Astrocyte (in vitro differentiated cells and primary cell): ENCODE measurements around the gene ZSCAN10. TPM values are rescaled to one million over a fixed set of nuclear protein-coding genes. Genes with fewer than 3 reads are reported as not detected.

ENCODE experiments used
- DNase-seq: peaks from one replicate; pipeline ENCODE4 v3.0.0-alpha.2; 2010; ENCODE audit warnings: low read depth
- FAIRE-seq: peaks from 2 replicates; lab custom pipeline; 2011; peaks lifted over from hg19 to GRCh38; lab: Jason Lieb, UNC
- H2AFZ ChIP-seq: 2 replicates; pipeline ENCODE4 v1.6.0; 2012; ENCODE audit warnings: low read depth, low read length, inconsistent platforms
- H3K27ac ChIP-seq: 2 replicates; pipeline ENCODE4 v1.5.1; 2011; ENCODE audit warnings: low read depth, low read length, inconsistent platforms
- H3K27me3 ChIP-seq: 2 replicates; pipeline ENCODE4 v1.6.0; 2011; ENCODE audit warnings: low read length, inconsistent platforms; ENCODE audit not compliant: insufficient read depth
- H3K36me3 ChIP-seq: 2 replicates; pipeline ENCODE4 v1.5.1; 2011; ENCODE audit warnings: low read length, inconsistent platforms; ENCODE audit not compliant: insufficient read depth
- H3K4me1 ChIP-seq: 2 replicates; pipeline ENCODE4 v1.5.1; 2011; ENCODE audit warnings: low read length, inconsistent platforms; ENCODE audit not compliant: insufficient read depth
- H3K4me2 ChIP-seq: 2 replicates; pipeline ENCODE4 v1.6.0; 2012; ENCODE audit warnings: low read length, inconsistent platforms
- H3K4me3 ChIP-seq: 2 replicates; pipeline ENCODE4 v1.5.1; 2011; ENCODE audit warnings: low read depth, mild to moderate bottlenecking, low read length, inconsistent platforms; ENCODE audit not compliant: insufficient read depth
- H3K79me2 ChIP-seq: 2 replicates; pipeline ENCODE4 v1.6.0; 2012; ENCODE audit warnings: mild to moderate bottlenecking, low read length, inconsistent platforms; ENCODE audit not compliant: insufficient read depth
- H3K9ac ChIP-seq: 2 replicates; pipeline ENCODE4 v1.6.0; 2012; ENCODE audit warnings: mild to moderate bottlenecking, low read length, inconsistent platforms
- H3K9me3 ChIP-seq: 2 replicates; pipeline ENCODE4 v1.5.1; 2012; ENCODE audit warnings: low read depth, mild to moderate bottlenecking, low read length, inconsistent platforms; ENCODE audit not compliant: insufficient read depth
- H4K20me1 ChIP-seq: 2 replicates; pipeline ENCODE4 v1.6.0; 2012; ENCODE audit warnings: low read length, inconsistent platforms; ENCODE audit not compliant: insufficient read depth
- H3K27ac Mint-ChIP-seq: one replicate; pipeline ENCODE4 v1.8.0; 2021; ENCODE audit warnings: mild to moderate bottlenecking, mixed read lengths; ENCODE audit not compliant: unreplicated experiment
- H3K27me3 Mint-ChIP-seq: one replicate; pipeline ENCODE4 v1.8.0; 2021; ENCODE audit warnings: low read depth, mixed read lengths; ENCODE audit not compliant: unreplicated experiment
- H3K36me3 Mint-ChIP-seq: one replicate; pipeline ENCODE4 v1.8.0; 2021; ENCODE audit warnings: low read depth, mixed read lengths; ENCODE audit not compliant: unreplicated experiment
- H3K4me1 Mint-ChIP-seq: one replicate; pipeline ENCODE4 v1.8.0; 2021; ENCODE audit warnings: low read depth, mixed read lengths; ENCODE audit not compliant: unreplicated experiment
- H3K4me3 Mint-ChIP-seq: one replicate; pipeline ENCODE4 v1.8.0; 2021; ENCODE audit warnings: mild to moderate bottlenecking, moderate library complexity, mixed read lengths; ENCODE audit not compliant: unreplicated experiment
- H3K9me3 Mint-ChIP-seq: one replicate; pipeline ENCODE4 v1.8.0; 2021; ENCODE audit warnings: mild to moderate bottlenecking, mixed read lengths; ENCODE audit not compliant: unreplicated experiment
- EZH2 ChIP-seq: IDR thresholded peaks from 2 replicates; pipeline ENCODE4 v1.6.1; 2012; ENCODE audit warnings: mild to moderate bottlenecking, low read length, inconsistent platforms; ENCODE audit not compliant: insufficient read depth
- total RNA-seq: library from RNA; stranded (reverse); gene quantifications from 2 replicates; pipeline ENCODE4 v1.2.1, GENCODE V29; 2021
- TF ChIP-seq, protein P1 (sequence below): IDR thresholded peaks from 2 replicates; pipeline ENCODE4 v1.5.1; 2011; ENCODE audit warnings: low read depth, mild to moderate bottlenecking, inconsistent platforms, low read length, moderate library complexity; ENCODE audit not compliant: insufficient read depth

Gene ZSCAN10
- total RNA-seq, 1 donor from 2014 or later: 0.25 TPM

DNA sequence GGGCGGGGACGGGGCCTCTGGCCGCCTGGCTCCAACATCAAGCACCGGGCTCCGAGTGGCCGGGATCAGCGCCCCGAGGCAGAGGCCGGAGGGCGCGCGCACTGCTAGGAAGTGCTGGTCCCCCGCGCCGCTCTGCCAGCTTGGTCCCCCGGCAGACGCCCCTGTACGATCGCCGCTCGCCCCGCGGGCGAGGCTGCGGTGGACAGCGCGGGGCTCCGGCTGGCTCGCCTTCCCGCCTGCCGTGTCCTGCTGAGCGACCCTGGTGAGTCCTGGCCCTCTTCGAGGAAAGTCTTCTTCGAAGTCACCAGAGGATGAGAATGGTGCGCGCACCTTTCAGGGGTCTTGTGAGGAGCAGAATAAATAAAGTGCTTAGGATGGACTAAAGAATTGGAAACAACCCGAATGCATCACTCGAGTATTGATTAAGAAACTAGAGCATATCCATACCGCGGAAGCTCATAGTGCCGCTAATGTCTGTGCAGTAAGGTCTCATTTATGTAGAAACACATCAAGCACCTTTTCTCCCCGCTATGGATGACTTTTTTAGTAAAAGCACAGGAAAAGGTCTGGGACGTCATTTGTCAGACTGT is 36.1 kb upstream of the ZSCAN10 start:
- DNase-seq (no peak), FAIRE-seq (no peak)
- Histone ChIP-seq H3K79me2 (peaks cover 50% of the 10 kb centered on the region), H3K27ac (peak overlapping the region; percentile 69), H3K36me3 (peaks cover 3% of the 10 kb centered on the region), H4K20me1 (peaks cover 3% of the 10 kb centered on the region), H2AFZ (peak overlapping the region; percentile 74), H3K4me3 (peak overlapping the region; percentile 83), H3K4me1 (peaks cover 6% of the 10 kb centered on the region), H3K9me3 (no peaks in the 10 kb centered on the region), H3K27me3 (no peaks in the 10 kb centered on the region), H3K9ac (peak overlapping the region; percentile 93), H3K4me2 (peak overlapping the region; percentile 89)
- H3K36me3 Mint-ChIP-seq: peaks cover 10% of the 10 kb centered on the region
- H3K27ac Mint-ChIP-seq: peak overlapping the region; percentile 62
- H3K4me3 Mint-ChIP-seq: peak overlapping the region; percentile 94
- no peaks in the 10 kb centered on the region for H3K27me3 Mint-ChIP-seq
- peaks cover 9% of the 10 kb centered on the region for H3K4me1 Mint-ChIP-seq
- no peaks in the 10 kb centered on the region for H3K9me3 Mint-ChIP-seq
- TF ChIP-seq, protein P1, sequence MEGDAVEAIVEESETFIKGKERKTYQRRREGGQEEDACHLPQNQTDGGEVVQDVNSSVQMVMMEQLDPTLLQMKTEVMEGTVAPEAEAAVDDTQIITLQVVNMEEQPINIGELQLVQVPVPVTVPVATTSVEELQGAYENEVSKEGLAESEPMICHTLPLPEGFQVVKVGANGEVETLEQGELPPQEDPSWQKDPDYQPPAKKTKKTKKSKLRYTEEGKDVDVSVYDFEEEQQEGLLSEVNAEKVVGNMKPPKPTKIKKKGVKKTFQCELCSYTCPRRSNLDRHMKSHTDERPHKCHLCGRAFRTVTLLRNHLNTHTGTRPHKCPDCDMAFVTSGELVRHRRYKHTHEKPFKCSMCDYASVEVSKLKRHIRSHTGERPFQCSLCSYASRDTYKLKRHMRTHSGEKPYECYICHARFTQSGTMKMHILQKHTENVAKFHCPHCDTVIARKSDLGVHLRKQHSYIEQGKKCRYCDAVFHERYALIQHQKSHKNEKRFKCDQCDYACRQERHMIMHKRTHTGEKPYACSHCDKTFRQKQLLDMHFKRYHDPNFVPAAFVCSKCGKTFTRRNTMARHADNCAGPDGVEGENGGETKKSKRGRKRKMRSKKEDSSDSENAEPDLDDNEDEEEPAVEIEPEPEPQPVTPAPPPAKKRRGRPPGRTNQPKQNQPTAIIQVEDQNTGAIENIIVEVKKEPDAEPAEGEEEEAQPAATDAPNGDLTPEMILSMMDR: no peak

DNA sequence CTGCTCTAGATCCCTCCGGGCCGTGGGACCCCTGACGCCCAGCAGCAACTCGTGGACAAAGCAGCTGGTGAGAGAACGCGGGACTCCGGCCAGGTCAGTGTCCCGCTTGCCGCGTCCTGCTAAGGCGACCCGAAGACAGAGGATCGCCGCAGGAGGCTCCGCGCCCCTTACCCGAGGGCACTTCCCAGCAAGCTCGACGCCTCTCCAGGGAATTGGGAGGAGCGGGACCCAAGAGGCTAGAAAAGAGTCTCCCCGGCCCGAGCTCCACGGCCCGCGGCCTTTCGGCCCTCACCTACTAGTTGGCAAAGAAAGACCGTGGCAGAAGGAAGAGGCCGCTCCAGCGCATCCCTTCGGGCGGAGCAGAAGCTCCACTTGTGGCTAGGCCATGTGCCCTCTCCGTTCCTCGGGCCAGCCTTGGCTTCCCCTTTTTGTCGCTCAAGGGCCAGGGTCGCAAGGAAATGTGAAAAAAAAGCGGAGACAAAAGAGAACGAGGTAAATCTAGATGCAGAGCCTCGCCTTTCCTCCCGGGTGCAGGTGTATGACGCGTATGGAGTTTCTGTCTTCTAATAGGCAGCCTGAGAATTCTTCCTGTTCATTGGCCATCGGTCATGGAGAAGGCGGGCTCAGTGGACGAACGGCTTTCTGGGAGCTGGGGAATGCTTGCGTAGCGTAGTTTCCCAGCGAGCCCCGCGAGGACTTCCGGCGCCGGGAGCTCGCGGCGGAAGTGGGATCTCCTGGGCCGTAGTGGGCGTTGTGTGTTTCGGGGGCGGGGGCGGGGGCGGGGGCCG is 35.4 kb upstream of the ZSCAN10 start, which contains the start of gene ZNF213:
Gene ZNF213 (plus strand): TSS at position 692 of the 788 bp plus-strand sequence. CDS start 2,252 bp downstream, outside the sequence.
- H3K9me3 Mint-ChIP-seq: no peaks in the 10 kb centered on the region
- H3K4me1 Mint-ChIP-seq: peaks cover 5% of the 10 kb centered on the region
- H3K4me3 Mint-ChIP-seq: peak within 1 kb of the TSS; percentile 97
- Histone ChIP-seq H3K4me2 (peak within 1 kb of the TSS; percentile 98), H3K9ac (peak within 1 kb of the TSS; percentile 99), H4K20me1 (peaks cover 3% of the 10 kb centered on the region), H3K79me2 (peaks cover 50% of the 10 kb centered on the region), H3K27me3 (no peaks in the 10 kb centered on the region), H3K4me3 (peak within 1 kb of the TSS; percentile 99), H3K36me3 (peaks cover 3% of the 10 kb centered on the region), H3K27ac (peak within 1 kb of the TSS; percentile 96), H2AFZ (peak within 1 kb of the TSS; percentile 92), H3K4me1 (peaks cover 11% of the 10 kb centered on the region), H3K9me3 (no peaks in the 10 kb centered on the region)
- FAIRE-seq (peak; percentile 84), DNase-seq (peak; percentile 95)
- peaks cover 8% of the 10 kb centered on the region for H3K36me3 Mint-ChIP-seq
- H3K27ac Mint-ChIP-seq: peak within 1 kb of the TSS; percentile 97
- H3K27me3 Mint-ChIP-seq: no peaks in the 10 kb centered on the region
- TF ChIP-seq, protein P1: no peak
- TF ChIP-seq EZH2: no peak
